ENCODE data around the gene TMIGD1. TPM values are rescaled to one million over a fixed set of nuclear protein-coding genes. Genes with fewer than 3 reads are reported as not detected.

The TMIGD1 gene
- polyA plus RNA-seq, 1 of the 3 experiments (the other 2 are of a cell fraction), result not detected

DNA sequence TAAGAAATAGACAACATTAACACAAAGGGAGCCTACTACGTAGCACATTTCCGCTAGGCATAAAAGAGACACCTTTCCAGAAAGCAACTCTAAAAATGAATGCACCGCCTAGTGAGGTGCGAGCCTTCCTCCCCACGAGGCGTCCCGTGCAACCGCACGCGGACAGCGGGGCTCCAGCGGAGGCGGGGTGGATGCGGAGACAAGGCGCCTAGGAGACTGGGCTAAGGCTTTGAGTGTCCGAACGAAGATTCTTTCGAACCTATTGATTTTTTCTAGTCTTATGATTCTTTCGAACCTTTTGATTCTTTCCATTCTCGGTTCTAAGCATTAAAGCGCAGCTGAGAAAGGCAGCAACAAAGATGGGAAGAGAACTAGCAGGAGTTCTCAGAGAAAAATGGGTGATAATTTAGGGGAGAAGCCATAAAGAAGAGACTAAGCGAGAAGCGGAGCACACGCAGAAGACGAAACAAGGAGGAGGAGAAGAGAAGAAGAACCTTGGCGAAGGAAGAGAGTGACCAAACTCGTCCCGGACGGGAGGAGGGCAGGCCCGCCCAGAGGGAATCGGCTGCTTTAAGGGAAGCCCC, 44.5 kb upstream of the TMIGD1 start:
- ChIA-PET CTCF (interaction anchor here (0.7 to 1.6 kb wide), 4 partner anchors 10 to 38 kb away, joined by 3 to 5 read pairs (median 3); no protein-coding TSS in a partner anchor), POLR2A (no interaction called here)
- H3K4me1 ChIP-seq (ENCODE audit: control insufficient read depth in 1 of 2, insufficient read depth in 2 of 2, low read depth in 1 of 2, low read length in 1 of 2), result peaks cover 5 to 21% of the 10 kb centered on the region in 2 experiments; a peak in 3 of 4 replicates
- no peaks in the 10 kb centered on the region for H3K27me3 ChIP-seq (ENCODE audit: insufficient read depth)
- no peaks in the 10 kb centered on the region for H3K9me3 ChIP-seq
- H3K9ac ChIP-seq, result peak overlapping the region; percentile 80; the same call in 1 of the 2 replicates
- no peaks in the 10 kb centered on the region for H3K9me2 ChIP-seq
- 41% methylated on average over 31 of the region's 31 CpGs for WGBS (ENCODE audit: low lambda C conversion rate)
- H3K36me3 ChIP-seq (replicated peaks in 1 of 2; ENCODE audit: control insufficient read depth in 1 of 2, insufficient read depth in 2 of 2, low read length in 1 of 2), result no peaks in the 10 kb centered on the region
- DNase-seq, result peak; percentile 58
- no peaks in the 10 kb centered on the region for H3F3A ChIP-seq (replicated peaks; ENCODE audit: insufficient read depth)
- H2AFZ ChIP-seq (ENCODE audit: low read depth), result peak overlapping the region; percentile 98
- H4K20me1 ChIP-seq (ENCODE audit: insufficient read depth), result peaks cover 23% of the 10 kb centered on the region; the same call in 1 of the 2 replicates
- TF ChIP-seq SMC3 (IDR thresholded peaks at IDR 0.05; ENCODE audit: low read depth, low read length), result no peak
- TF ChIP-seq MXI1 (IDR thresholded peaks at IDR 0.05; ENCODE audit: low read depth, low read length), result no peak; the same call in 1 of the 2 replicates
- no peak for TF ChIP-seq TCF12 (IDR thresholded peaks at IDR 0.05)
- no peak for TF ChIP-seq FOSL2 (IDR thresholded peaks at IDR 0.05; ENCODE audit: borderline replicate concordance, low read depth)
- no peak for TF ChIP-seq GATA2 (CRISPR knock-in tag; IDR thresholded peaks at IDR 0.05)
- no peak for TF ChIP-seq NRF1 (IDR thresholded peaks at IDR 0.05; ENCODE audit: low read depth, low read length)
- TF ChIP-seq FOXM1 (IDR thresholded peaks at IDR 0.05; ENCODE audit: low read depth), result no peak
- TF ChIP-seq, protein P1, sequence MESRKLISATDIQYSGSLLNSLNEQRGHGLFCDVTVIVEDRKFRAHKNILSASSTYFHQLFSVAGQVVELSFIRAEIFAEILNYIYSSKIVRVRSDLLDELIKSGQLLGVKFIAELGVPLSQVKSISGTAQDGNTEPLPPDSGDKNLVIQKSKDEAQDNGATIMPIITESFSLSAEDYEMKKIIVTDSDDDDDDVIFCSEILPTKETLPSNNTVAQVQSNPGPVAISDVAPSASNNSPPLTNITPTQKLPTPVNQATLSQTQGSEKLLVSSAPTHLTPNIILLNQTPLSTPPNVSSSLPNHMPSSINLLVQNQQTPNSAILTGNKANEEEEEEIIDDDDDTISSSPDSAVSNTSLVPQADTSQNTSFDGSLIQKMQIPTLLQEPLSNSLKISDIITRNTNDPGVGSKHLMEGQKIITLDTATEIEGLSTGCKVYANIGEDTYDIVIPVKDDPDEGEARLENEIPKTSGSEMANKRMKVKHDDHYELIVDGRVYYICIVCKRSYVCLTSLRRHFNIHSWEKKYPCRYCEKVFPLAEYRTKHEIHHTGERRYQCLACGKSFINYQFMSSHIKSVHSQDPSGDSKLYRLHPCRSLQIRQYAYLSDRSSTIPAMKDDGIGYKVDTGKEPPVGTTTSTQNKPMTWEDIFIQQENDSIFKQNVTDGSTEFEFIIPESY (IDR thresholded peaks at IDR 0.05; ENCODE audit: borderline replicate concordance, low read depth), result no peak
- no peak for TF ChIP-seq TEAD4 (IDR thresholded peaks at IDR 0.05; ENCODE audit: borderline replicate concordance, insufficient read depth)
- TF ChIP-seq, protein P2, sequence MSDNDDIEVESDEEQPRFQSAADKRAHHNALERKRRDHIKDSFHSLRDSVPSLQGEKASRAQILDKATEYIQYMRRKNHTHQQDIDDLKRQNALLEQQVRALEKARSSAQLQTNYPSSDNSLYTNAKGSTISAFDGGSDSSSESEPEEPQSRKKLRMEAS (IDR thresholded peaks at IDR 0.05; ENCODE audit: low read depth), result no peak
- H3K4me3 ChIP-seq (ENCODE audit: low read depth in 2 of 2, low read length in 1 of 2), result peak overlapping the region; percentile 70 to 95
- H3K27ac ChIP-seq (ENCODE audit: low read depth in 2 of 2, low read length in 1 of 2), result peak overlapping the region; percentile 62 to 74; a peak in 2 of 4 replicates
- peaks cover 42% of the 10 kb centered on the region for H3K79me2 ChIP-seq (ENCODE audit: insufficient read depth)
- peak overlapping the region; percentile 92 for H3K4me2 ChIP-seq

DNA sequence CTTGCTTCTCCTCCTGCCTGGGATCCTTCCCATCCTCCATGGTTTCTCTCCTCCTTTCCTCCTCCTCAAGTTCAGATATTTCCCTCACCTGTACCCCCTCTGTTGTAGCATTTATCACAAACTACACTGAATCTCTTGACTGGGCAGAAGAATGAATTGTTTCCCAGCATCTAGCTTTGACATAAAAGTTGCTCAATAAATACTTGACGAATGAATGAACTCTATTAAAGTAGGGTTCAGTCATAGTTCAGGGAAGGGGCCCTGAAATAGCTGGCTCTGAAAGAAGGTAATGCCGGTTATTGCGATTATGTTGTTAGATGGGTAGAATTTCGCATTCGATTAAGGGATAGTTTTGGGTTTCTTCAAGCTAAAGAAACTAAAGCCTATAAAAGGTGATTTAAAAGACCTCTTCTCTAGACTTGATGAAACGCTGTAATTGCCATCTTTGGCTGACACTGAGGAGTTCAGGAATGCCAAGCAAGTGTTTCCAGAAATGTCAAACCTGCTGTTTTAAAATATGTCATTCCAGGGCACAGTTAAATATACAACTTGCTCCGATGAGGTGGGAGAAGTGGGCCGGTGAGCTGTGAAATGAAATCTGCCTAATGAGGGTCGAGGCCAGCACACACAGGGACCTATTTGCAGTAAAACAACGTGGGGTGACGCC, 43.9 kb upstream of the TMIGD1 start:
- Histone ChIP-seq H3K9me3 (no peaks in the 10 kb centered on the region), H2AFZ (ENCODE audit: low read depth) (peak overlapping the region; percentile 98), H3K27ac (ENCODE audit: low read depth in 2 of 2, low read length in 1 of 2) (no peak overlapping the region; a peak in 1 of 4 replicates), H3K4me2 (peak overlapping the region; percentile 92), H3K4me3 (ENCODE audit: low read depth in 2 of 2, low read length in 1 of 2) (peak overlapping the region in 1 of 2 experiments; percentile 95; a peak in 2 of 4 replicates), H3K27me3 (ENCODE audit: insufficient read depth) (no peaks in the 10 kb centered on the region), H3K9ac (no peak overlapping the region), H3F3A (replicated peaks; ENCODE audit: insufficient read depth) (no peaks in the 10 kb centered on the region), H3K4me1 (ENCODE audit: control insufficient read depth in 1 of 2, insufficient read depth in 2 of 2, low read depth in 1 of 2, low read length in 1 of 2) (peaks cover 5 to 20% of the 10 kb centered on the region in 2 experiments; a peak in 3 of 4 replicates), H3K79me2 (ENCODE audit: insufficient read depth) (peaks cover 36% of the 10 kb centered on the region), H3K36me3 (replicated peaks in 1 of 2; ENCODE audit: control insufficient read depth in 1 of 2, insufficient read depth in 2 of 2, low read length in 1 of 2) (no peaks in the 10 kb centered on the region), H3K9me2 (no peaks in the 10 kb centered on the region), H4K20me1 (ENCODE audit: insufficient read depth) (peaks cover 23% of the 10 kb centered on the region; the same call in 1 of the 2 replicates)
- ChIA-PET POLR2A (no interaction called here), CTCF (interaction anchor here (0.7 to 1.6 kb wide), 5 partner anchors 9 to 37 kb away, joined by 3 to 5 read pairs (median 3); no protein-coding TSS in a partner anchor)
- DNase-seq, result no peak
- 81% methylated on average over 11 of the region's 11 CpGs for WGBS (ENCODE audit: low lambda C conversion rate)
- TF ChIP-seq NFIC (IDR thresholded peaks at IDR 0.05; ENCODE audit: borderline replicate concordance), result no peak
- TF ChIP-seq GABPA (IDR thresholded peaks at IDR 0.05; ENCODE audit: low read depth), result no peak
- TF ChIP-seq GATA2 (CRISPR knock-in tag; IDR thresholded peaks at IDR 0.05), result no peak
- TF ChIP-seq, protein P1 (IDR thresholded peaks at IDR 0.05; ENCODE audit: borderline replicate concordance, low read depth), result no peak
- no peak for TF ChIP-seq FOXM1 (IDR thresholded peaks at IDR 0.05; ENCODE audit: low read depth)
- TF ChIP-seq SIN3A (IDR thresholded peaks at IDR 0.05; ENCODE audit: borderline replicate concordance, low read depth, low read length), result no peak
- no peak for TF ChIP-seq YY1 (IDR thresholded peaks at IDR 0.05; ENCODE audit: low read depth)
- TF ChIP-seq EZH2phosphoT487 (IDR thresholded peaks at IDR 0.05; ENCODE audit: borderline replicate concordance, low read depth), result no peak
- no peak for TF ChIP-seq MXI1 (IDR thresholded peaks at IDR 0.05; ENCODE audit: low read depth, low read length)
- TF ChIP-seq, protein P2 (IDR thresholded peaks at IDR 0.05; ENCODE audit: low read depth), result no peak
- TF ChIP-seq TAF1 (IDR thresholded peaks at IDR 0.05; ENCODE audit: borderline replicate concordance, low read depth, low read length), result no peak
